ENCODE results near the gene GALNT2.

Gene GALNT2

GRCh38 chr1:230173187-230173975, 106.3 kb downstream of the GALNT2 start:
- Histone ChIP-seq H3K36me3 (replicated peaks; ENCODE audit: insufficient read depth, low read length) (no peaks in the 10 kb centered on the region), H2AFZ (ENCODE audit: low read length) (no peak overlapping the region), H3K4me3 (ENCODE audit: low read length) (no peak overlapping the region), H3F3A (ENCODE audit: insufficient read depth, low read length) (peaks cover 13% of the 10 kb centered on the region), H3K27ac (ENCODE audit: low read length) (no peak overlapping the region), H3K27me3 (replicated peaks; ENCODE audit: insufficient read depth, low read length) (no peaks in the 10 kb centered on the region), H3K9me3 (replicated peaks; ENCODE audit: insufficient read depth, low read length) (no peaks in the 10 kb centered on the region), H3K79me2 (ENCODE audit: low read length) (peaks cover 94% of the 10 kb centered on the region), H4K20me1 (ENCODE audit: insufficient read depth, low read length) (no peaks in the 10 kb centered on the region), H3K9me2 (replicated peaks; ENCODE audit: insufficient read depth, low read length) (no peaks in the 10 kb centered on the region), H3K4me1 (ENCODE audit: low read length) (peaks cover 19% of the 10 kb centered on the region), H3K9ac (ENCODE audit: low read length) (no peak overlapping the region), H3K4me2 (ENCODE audit: low read depth, low read length) (no peak overlapping the region)
- TF ChIP-seq EZH2phosphoT487 (IDR thresholded peaks at IDR 0.05; ENCODE audit: low read length), result no peak
- TF ChIP-seq EZH2 (optimal IDR thresholded peaks at IDR 0.05; ENCODE audit: low read depth, low read length), result no peak
- TF ChIP-seq CTCF (IDR thresholded peaks at IDR 0.05; ENCODE audit: low read length), result no peak
- DNase-seq, result no peak

- no peak overlapping the region for H3K27ac ChIP-seq (ENCODE audit: low read length)
- no peak overlapping the region for H3K4me3 ChIP-seq (ENCODE audit: low read length)
- no peak overlapping the region for H3K9ac ChIP-seq (ENCODE audit: low read length)
- TF ChIP-seq EZH2 (optimal IDR thresholded peaks at IDR 0.05; ENCODE audit: low read depth, low read length), result no peak
- no peaks in the 10 kb centered on the region for H3K36me3 ChIP-seq (replicated peaks; ENCODE audit: insufficient read depth, low read length)
- no peak overlapping the region for H3K4me2 ChIP-seq (ENCODE audit: low read depth, low read length)
- H2AFZ ChIP-seq (ENCODE audit: low read length), result no peak overlapping the region
- peaks cover 15% of the 10 kb centered on the region for H3K4me1 ChIP-seq (ENCODE audit: low read length)
- H4K20me1 ChIP-seq (ENCODE audit: insufficient read depth, low read length), result no peaks in the 10 kb centered on the region
- DNase-seq, result no peak
- H3K9me3 ChIP-seq (replicated peaks; ENCODE audit: insufficient read depth, low read length), result no peaks in the 10 kb centered on the region
- H3K9me2 ChIP-seq (replicated peaks; ENCODE audit: insufficient read depth, low read length), result no peaks in the 10 kb centered on the region
- H3F3A ChIP-seq (ENCODE audit: insufficient read depth, low read length), result peaks cover 10% of the 10 kb centered on the region
- H3K27me3 ChIP-seq (replicated peaks; ENCODE audit: insufficient read depth, low read length), result no peaks in the 10 kb centered on the region
- peaks cover 88% of the 10 kb centered on the region for H3K79me2 ChIP-seq (ENCODE audit: low read length)
These were observed 107.0 kb downstream of the GALNT2 start for GRCh38 chr1:230174041-230174440.

GRCh38 chr1:230174471-230175162, 107.6 kb downstream of the GALNT2 start:
- Histone ChIP-seq H3F3A (ENCODE audit: insufficient read depth, low read length) (peaks cover 5% of the 10 kb centered on the region), H3K4me3 (ENCODE audit: low read length) (no peak overlapping the region), H3K9me3 (replicated peaks; ENCODE audit: insufficient read depth, low read length) (no peaks in the 10 kb centered on the region), H3K9ac (ENCODE audit: low read length) (no peak overlapping the region), H3K9me2 (replicated peaks; ENCODE audit: insufficient read depth, low read length) (no peaks in the 10 kb centered on the region), H2AFZ (ENCODE audit: low read length) (no peak overlapping the region), H3K36me3 (replicated peaks; ENCODE audit: insufficient read depth, low read length) (no peaks in the 10 kb centered on the region), H3K4me2 (ENCODE audit: low read depth, low read length) (no peak overlapping the region), H3K27me3 (replicated peaks; ENCODE audit: insufficient read depth, low read length) (no peaks in the 10 kb centered on the region), H3K27ac (ENCODE audit: low read length) (no peak overlapping the region), H4K20me1 (ENCODE audit: insufficient read depth, low read length) (no peaks in the 10 kb centered on the region), H3K4me1 (ENCODE audit: low read length) (peaks cover 9% of the 10 kb centered on the region), H3K79me2 (ENCODE audit: low read length) (peaks cover 87% of the 10 kb centered on the region)
- TF ChIP-seq EZH2 (optimal IDR thresholded peaks at IDR 0.05; ENCODE audit: low read depth, low read length) (no peak), CTCF (IDR thresholded peaks at IDR 0.05; ENCODE audit: low read length) (no peak), EZH2phosphoT487 (IDR thresholded peaks at IDR 0.05; ENCODE audit: low read length) (no peak)
- DNase-seq, result no peak

Measured in MM.1S (cell line).